WERI-Rb-1 (cell line): ENCODE results near the gene USP4.

Source experiments
- DNase-seq: peaks from one replicate; pipeline ENCODE4 v3.0.0-alpha.2; 2020
- H3K27ac ChIP-seq: fragments of 250-450 bp; sonication (Bioruptor Pico); 2 replicates; pipeline ENCODE4 v1.5.1; 2020; ENCODE audit warnings: mild to moderate bottlenecking, moderate library complexity
- H3K27me3 ChIP-seq: fragments of 250-450 bp; sonication (Bioruptor Pico); 2 replicates; pipeline ENCODE4 v1.5.1; 2021; ENCODE audit warnings: mild to moderate bottlenecking, low read depth, moderate library complexity; ENCODE audit not compliant: insufficient read depth, severe bottlenecking
- H3K36me3 ChIP-seq: fragments of 250-450 bp; sonication (Bioruptor Pico); 2 replicates; pipeline ENCODE4 v1.5.1; 2020; ENCODE audit warnings: mild to moderate bottlenecking, moderate library complexity
- H3K4me3 ChIP-seq: 2 replicates; pipeline ENCODE4 v1.5.1; 2011; ENCODE audit warnings: low read depth, mild to moderate bottlenecking, control low read depth, low read length
- H3K9me3 ChIP-seq: fragments of 250-450 bp; sonication (Bioruptor Pico); 2 replicates; pipeline ENCODE4 v1.5.1; 2021; ENCODE audit warnings: mild to moderate bottlenecking, moderate library complexity; ENCODE audit not compliant: severe bottlenecking
- TF ChIP-seq, protein P1 (sequence below): IDR thresholded peaks from 2 replicates; pipeline ENCODE4 v1.5.1; 2011; ENCODE audit warnings: low read depth, mild to moderate bottlenecking, control low read depth, inconsistent platforms, low read length

The USP4 gene

DNA sequence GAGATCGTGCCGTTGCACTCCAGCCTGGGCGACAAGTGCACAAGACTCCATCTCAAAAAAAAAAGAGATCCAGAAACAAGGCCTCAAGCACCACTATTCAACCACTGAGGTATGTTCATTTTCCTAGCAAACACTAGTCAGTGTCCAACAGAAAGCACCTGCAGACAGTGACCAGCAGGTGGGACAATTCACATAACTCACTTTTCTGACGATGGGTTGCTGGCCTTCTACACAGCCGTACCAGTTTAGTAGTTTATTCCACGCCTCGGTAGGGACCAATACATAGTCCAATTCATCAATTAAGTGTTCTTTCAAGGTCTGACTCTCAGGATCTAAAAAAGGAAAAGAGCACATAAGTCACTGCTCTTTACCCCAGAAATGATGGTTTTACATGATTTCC, 12.4 kb downstream of the USP4 start:
- H3K27me3 ChIP-seq = no peaks in the 10 kb centered on the region
- no peak overlapping the region for H3K4me3 ChIP-seq
- H3K9me3 ChIP-seq = no peaks in the 10 kb centered on the region
- TF ChIP-seq, protein P1, sequence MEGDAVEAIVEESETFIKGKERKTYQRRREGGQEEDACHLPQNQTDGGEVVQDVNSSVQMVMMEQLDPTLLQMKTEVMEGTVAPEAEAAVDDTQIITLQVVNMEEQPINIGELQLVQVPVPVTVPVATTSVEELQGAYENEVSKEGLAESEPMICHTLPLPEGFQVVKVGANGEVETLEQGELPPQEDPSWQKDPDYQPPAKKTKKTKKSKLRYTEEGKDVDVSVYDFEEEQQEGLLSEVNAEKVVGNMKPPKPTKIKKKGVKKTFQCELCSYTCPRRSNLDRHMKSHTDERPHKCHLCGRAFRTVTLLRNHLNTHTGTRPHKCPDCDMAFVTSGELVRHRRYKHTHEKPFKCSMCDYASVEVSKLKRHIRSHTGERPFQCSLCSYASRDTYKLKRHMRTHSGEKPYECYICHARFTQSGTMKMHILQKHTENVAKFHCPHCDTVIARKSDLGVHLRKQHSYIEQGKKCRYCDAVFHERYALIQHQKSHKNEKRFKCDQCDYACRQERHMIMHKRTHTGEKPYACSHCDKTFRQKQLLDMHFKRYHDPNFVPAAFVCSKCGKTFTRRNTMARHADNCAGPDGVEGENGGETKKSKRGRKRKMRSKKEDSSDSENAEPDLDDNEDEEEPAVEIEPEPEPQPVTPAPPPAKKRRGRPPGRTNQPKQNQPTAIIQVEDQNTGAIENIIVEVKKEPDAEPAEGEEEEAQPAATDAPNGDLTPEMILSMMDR = peak; percentile 36
- H3K36me3 ChIP-seq = peaks cover 83% of the 10 kb centered on the region
- DNase-seq = peak; percentile 28
- no peak overlapping the region for H3K27ac ChIP-seq

DNA sequence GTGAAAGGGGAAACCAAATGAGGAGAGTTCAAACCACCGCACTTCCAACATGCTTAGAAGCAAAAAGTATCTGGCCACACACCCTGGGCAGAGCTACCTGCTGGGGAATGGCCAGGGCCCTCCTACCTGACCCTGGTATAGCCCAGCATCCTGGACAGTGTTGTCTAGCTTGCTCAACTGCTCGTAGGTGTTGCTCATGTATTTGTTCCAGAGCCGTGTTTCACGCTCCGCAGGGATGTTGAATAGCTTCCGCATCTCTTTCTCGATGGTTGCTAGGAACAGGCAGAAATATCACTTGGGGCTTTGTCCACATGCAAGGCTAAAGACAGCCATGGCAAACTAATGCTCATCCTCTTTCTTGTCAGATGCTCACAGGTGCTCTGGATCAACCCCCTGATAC, 15.1 kb downstream of the USP4 start:
- no peak overlapping the region for H3K27ac ChIP-seq
- H3K4me3 ChIP-seq = no peak overlapping the region
- H3K36me3 ChIP-seq = peaks cover 73% of the 10 kb centered on the region
- DNase-seq = no peak
- H3K9me3 ChIP-seq = no peaks in the 10 kb centered on the region
- TF ChIP-seq, protein P1 = no peak
- H3K27me3 ChIP-seq = no peaks in the 10 kb centered on the region

DNA sequence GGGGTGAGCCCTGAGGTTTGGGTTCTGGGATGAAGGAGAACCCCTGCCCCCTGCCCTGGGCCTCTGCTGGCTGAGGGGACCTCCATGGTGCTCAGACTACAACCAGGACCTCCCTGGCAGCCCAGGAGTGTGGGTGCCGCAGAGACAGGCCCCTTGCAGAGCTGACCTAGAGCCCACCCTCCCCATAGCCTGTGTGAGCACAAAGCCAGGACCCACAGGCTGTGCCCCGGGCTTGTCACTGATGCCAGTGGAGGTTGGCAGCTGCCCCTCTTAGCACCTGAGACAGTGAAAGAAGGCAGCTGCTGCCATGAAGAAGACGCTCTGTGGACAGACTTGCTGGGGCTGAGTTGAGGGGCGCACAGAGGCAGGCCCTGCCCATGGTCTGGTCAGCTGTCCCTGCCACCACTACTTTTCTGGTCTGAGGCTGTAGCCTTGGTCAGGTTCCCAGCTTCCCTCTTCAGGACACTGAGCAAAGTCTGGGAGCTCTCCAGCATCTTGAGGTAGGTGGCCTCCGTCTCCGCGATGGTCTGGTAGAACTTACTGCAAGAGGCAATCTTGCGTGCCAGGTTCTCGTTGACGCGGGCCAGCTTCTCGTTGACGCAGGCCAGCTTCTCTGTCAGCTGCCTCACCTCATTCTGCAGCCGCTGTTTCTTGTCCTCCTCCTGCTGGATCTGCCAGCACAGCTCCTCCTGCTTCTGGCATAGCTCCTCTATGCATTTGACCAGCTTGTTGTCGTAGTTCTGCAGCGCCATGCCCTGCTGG, 23.0 kb downstream of the USP4 start:
- no peaks in the 10 kb centered on the region for H3K27me3 ChIP-seq
- H3K4me3 ChIP-seq = no peak overlapping the region
- no peaks in the 10 kb centered on the region for H3K9me3 ChIP-seq
- H3K36me3 ChIP-seq = peaks cover 41% of the 10 kb centered on the region
- H3K27ac ChIP-seq = no peak overlapping the region
- no peak for DNase-seq
- TF ChIP-seq, protein P1 = no peak

DNA sequence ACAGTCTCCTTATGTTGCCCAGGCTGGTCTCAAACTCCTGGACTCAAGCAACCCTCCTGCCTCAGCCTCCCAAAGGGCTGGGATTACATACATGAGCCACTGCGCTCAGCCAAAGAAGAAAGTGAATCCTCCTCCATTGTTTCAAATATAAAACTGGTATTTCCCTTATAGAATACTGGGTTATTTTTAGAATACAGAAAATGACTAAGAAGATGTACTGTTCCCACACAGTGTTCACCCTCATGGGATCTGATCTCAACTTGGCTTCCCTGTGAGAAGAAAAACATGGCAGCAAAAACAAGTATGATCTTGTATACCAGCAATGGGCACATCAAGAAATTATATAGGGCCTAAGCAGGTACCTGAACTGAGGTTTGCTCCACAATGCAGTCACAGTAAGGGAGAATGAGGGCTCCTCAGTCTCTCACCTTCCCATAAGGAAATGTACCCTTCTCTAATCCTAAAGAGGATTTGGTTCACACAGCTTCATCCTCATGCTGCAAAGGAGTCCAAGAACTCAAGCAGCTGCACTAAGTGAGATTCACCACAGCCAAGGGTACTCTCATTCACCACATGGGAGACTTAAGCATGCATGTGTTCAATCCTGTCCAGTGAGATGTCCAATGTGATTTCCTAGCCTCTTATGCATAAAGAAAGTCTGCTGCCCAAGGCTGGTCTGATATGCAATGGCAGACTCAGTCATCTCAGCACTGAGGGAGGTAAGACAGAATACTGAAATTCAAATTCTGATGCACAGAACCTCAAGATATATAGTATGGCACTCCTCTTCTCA, 25.8 kb downstream of the USP4 start:
- peak; percentile 20 for DNase-seq
- no peaks in the 10 kb centered on the region for H3K9me3 ChIP-seq
- peaks cover 43% of the 10 kb centered on the region for H3K36me3 ChIP-seq
- no peak overlapping the region for H3K27ac ChIP-seq
- TF ChIP-seq, protein P1 = no peak
- no peaks in the 10 kb centered on the region for H3K27me3 ChIP-seq
- no peak overlapping the region for H3K4me3 ChIP-seq

DNA sequence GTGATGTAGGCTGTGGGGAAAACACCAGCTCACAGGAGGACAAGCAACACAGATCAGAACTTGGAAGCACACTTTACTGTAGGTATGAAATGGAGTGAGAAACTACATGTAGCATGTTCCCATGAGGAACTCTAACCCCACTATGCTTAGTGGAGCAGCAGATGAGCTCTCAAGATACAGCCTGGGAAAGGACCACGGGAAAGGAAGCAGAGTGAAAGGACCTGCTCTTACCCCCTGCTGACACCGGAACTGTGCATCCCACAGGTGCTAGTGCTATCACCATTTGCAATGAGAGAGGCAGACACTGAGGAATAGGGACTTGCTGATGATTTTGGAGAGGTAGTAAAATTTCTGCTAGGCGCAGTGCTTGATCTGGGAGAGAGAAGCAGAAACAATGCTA, 28.6 kb downstream of the USP4 start:
- no peaks in the 10 kb centered on the region for H3K9me3 ChIP-seq
- no peak overlapping the region for H3K4me3 ChIP-seq
- TF ChIP-seq, protein P1 = no peak
- H3K36me3 ChIP-seq = peaks cover 36% of the 10 kb centered on the region
- no peak overlapping the region for H3K27ac ChIP-seq
- DNase-seq = no peak
- H3K27me3 ChIP-seq = no peaks in the 10 kb centered on the region
